ENCODE data around the gene ARL15.
"Not testable (repeated sequence)": the region's sequence is repeated elsewhere in the genome, so short reads cannot be mapped to it uniquely, and the experiment has no call there.

The ARL15 gene

GRCh38 chr5:53982319-53982718 is 328.1 kb downstream of the ARL15 start:
- not testable (repeated sequence) for H3K14ac ChIP-seq (ENCODE audit: low read length); H2BK12ac ChIP-seq (ENCODE audit: low read length); H2BK5ac ChIP-seq (ENCODE audit: low read length); H3K4me3 ChIP-seq (ENCODE audit: low read length in 2 of 2); H3K27me3 ChIP-seq (ENCODE audit: control insufficient read depth in 3 of 3, insufficient read depth in 3 of 3, low read depth in 1 of 3, low read length in 3 of 3); H2BK15ac ChIP-seq (ENCODE audit: low read length); H4K91ac ChIP-seq (ENCODE audit: low read depth, low read length, poor library complexity); H3K36me3 ChIP-seq (replicated peaks in 1 of 2; ENCODE audit: control insufficient read depth in 2 of 2, insufficient read depth in 2 of 2, low read length in 2 of 2); H3K9me3 ChIP-seq (replicated peaks in 1 of 2; ENCODE audit: control insufficient read depth in 2 of 2, insufficient read depth in 1 of 2, low read depth in 1 of 2, low read length in 2 of 2); H3K27ac ChIP-seq (replicated peaks; ENCODE audit: low read length); H2AFZ ChIP-seq (ENCODE audit: low read length); DNase-seq (ENCODE audit: low spot score); H3K4ac ChIP-seq (ENCODE audit: low read length); H3K9ac ChIP-seq (ENCODE audit: low read depth, low read length, poor library complexity); H3K23ac ChIP-seq (ENCODE audit: low read depth, low read length, poor library complexity); H3K4me2 ChIP-seq (ENCODE audit: insufficient read depth, low read length, poor library complexity, severe bottlenecking); H3K18ac ChIP-seq (ENCODE audit: low read length); H4K8ac ChIP-seq (ENCODE audit: low read depth, low read length); H2BK120ac ChIP-seq (ENCODE audit: low read depth, low read length); H3K4me1 ChIP-seq (ENCODE audit: control insufficient read depth in 2 of 2, insufficient read depth in 1 of 2, low read depth in 1 of 2, low read length in 2 of 2); H3K79me1 ChIP-seq (ENCODE audit: low read depth, low read length); H2AK5ac ChIP-seq (ENCODE audit: low read depth, low read length)
- WGBS, 2 donors (ENCODE audit: extremely low coverage in 2 of 2, insufficient read length in 2 of 2, insufficient replicate concordance in 1 of 2): no CpG with 5 or more reads among the region's 2 CpGs

- Histone ChIP-seq H2AK5ac (ENCODE audit: low read depth, low read length) (no peak overlapping the region), H3K9ac (ENCODE audit: low read depth, low read length, poor library complexity) (no peak overlapping the region), H2BK120ac (ENCODE audit: low read depth, low read length) (no peak overlapping the region), H3K27me3 (ENCODE audit: control insufficient read depth in 3 of 3, insufficient read depth in 3 of 3, low read depth in 1 of 3, low read length in 3 of 3) (no peaks in the 10 kb centered on the region), H3K4me2 (ENCODE audit: insufficient read depth, low read length, poor library complexity, severe bottlenecking) (no peak overlapping the region), H3K27ac (replicated peaks; ENCODE audit: low read length) (no peak overlapping the region), H3K23ac (ENCODE audit: low read depth, low read length, poor library complexity) (no peak overlapping the region), H4K8ac (ENCODE audit: low read depth, low read length) (no peak overlapping the region), H3K18ac (ENCODE audit: low read length) (no peak overlapping the region), H2BK5ac (ENCODE audit: low read length) (no peak overlapping the region), H2BK15ac (ENCODE audit: low read length) (no peak overlapping the region), H4K91ac (ENCODE audit: low read depth, low read length, poor library complexity) (no peak overlapping the region), H3K14ac (ENCODE audit: low read length) (no peak overlapping the region), H3K4ac (ENCODE audit: low read length) (no peak overlapping the region), H3K4me1 (ENCODE audit: control insufficient read depth in 2 of 2, insufficient read depth in 1 of 2, low read depth in 1 of 2, low read length in 2 of 2) (peaks cover 0 to 2% of the 10 kb centered on the region in 2 donors), H3K9me3 (replicated peaks in 1 of 2; ENCODE audit: control insufficient read depth in 2 of 2, insufficient read depth in 1 of 2, low read depth in 1 of 2, low read length in 2 of 2) (no peaks in the 10 kb centered on the region), H3K4me3 (ENCODE audit: low read length in 2 of 2) (no peak overlapping the region), H3K79me1 (ENCODE audit: low read depth, low read length) (no peaks in the 10 kb centered on the region), H2BK12ac (ENCODE audit: low read length) (no peak overlapping the region), H2AFZ (ENCODE audit: low read length) (no peak overlapping the region), H3K36me3 (replicated peaks in 1 of 2; ENCODE audit: control insufficient read depth in 2 of 2, insufficient read depth in 2 of 2, low read length in 2 of 2) (no peaks in the 10 kb centered on the region)
- no peak for DNase-seq (ENCODE audit: low spot score)
These were observed 330.3 kb downstream of the ARL15 start for GRCh38 chr5:53980061-53980460.

GRCh38 chr5:53974021-53974420 is 336.4 kb downstream of the ARL15 start:
- Histone ChIP-seq H3K4me1 (ENCODE audit: control insufficient read depth in 2 of 2, insufficient read depth in 1 of 2, low read depth in 1 of 2, low read length in 2 of 2) (no peaks in the 10 kb centered on the region), H4K91ac (ENCODE audit: low read depth, low read length, poor library complexity) (no peak overlapping the region), H3K9me3 (replicated peaks in 1 of 2; ENCODE audit: control insufficient read depth in 2 of 2, insufficient read depth in 1 of 2, low read depth in 1 of 2, low read length in 2 of 2) (no peaks in the 10 kb centered on the region), H4K8ac (ENCODE audit: low read depth, low read length) (no peak overlapping the region), H3K4ac (ENCODE audit: low read length) (no peak overlapping the region), H3K14ac (ENCODE audit: low read length) (no peak overlapping the region), H3K18ac (ENCODE audit: low read length) (no peak overlapping the region), H3K9ac (ENCODE audit: low read depth, low read length, poor library complexity) (no peak overlapping the region), H3K27me3 (ENCODE audit: control insufficient read depth in 3 of 3, insufficient read depth in 3 of 3, low read depth in 1 of 3, low read length in 3 of 3) (no peaks in the 10 kb centered on the region), H2BK120ac (ENCODE audit: low read depth, low read length) (no peak overlapping the region), H3K36me3 (replicated peaks in 1 of 2; ENCODE audit: control insufficient read depth in 2 of 2, insufficient read depth in 2 of 2, low read length in 2 of 2) (no peaks in the 10 kb centered on the region), H2AK5ac (ENCODE audit: low read depth, low read length) (no peak overlapping the region), H2BK5ac (ENCODE audit: low read length) (no peak overlapping the region), H2BK15ac (ENCODE audit: low read length) (no peak overlapping the region), H3K4me2 (ENCODE audit: insufficient read depth, low read length, poor library complexity, severe bottlenecking) (no peak overlapping the region), H2BK12ac (ENCODE audit: low read length) (no peak overlapping the region), H3K23ac (ENCODE audit: low read depth, low read length, poor library complexity) (no peak overlapping the region), H2AFZ (ENCODE audit: low read length) (no peak overlapping the region), H3K4me3 (ENCODE audit: low read length in 2 of 2) (no peak overlapping the region), H3K27ac (replicated peaks; ENCODE audit: low read length) (no peak overlapping the region), H3K79me1 (ENCODE audit: low read depth, low read length) (no peaks in the 10 kb centered on the region)
- DNase-seq (ENCODE audit: low spot score): no peak
- WGBS, 2 donors (ENCODE audit: extremely low coverage in 2 of 2, insufficient read length in 2 of 2, insufficient replicate concordance in 1 of 2): no CpG with 5 or more reads among the region's 1 CpG

- H3K36me3 ChIP-seq (replicated peaks in 1 of 2; ENCODE audit: control insufficient read depth in 2 of 2, insufficient read depth in 2 of 2, low read length in 2 of 2): no peaks in the 10 kb centered on the region
- no peak overlapping the region for H2BK15ac ChIP-seq (ENCODE audit: low read length)
- H4K91ac ChIP-seq (ENCODE audit: low read depth, low read length, poor library complexity): no peak overlapping the region
- no peaks in the 10 kb centered on the region for H3K27me3 ChIP-seq (ENCODE audit: control insufficient read depth in 3 of 3, insufficient read depth in 3 of 3, low read depth in 1 of 3, low read length in 3 of 3)
- H2BK120ac ChIP-seq (ENCODE audit: low read depth, low read length): no peak overlapping the region
- H3K14ac ChIP-seq (ENCODE audit: low read length): no peak overlapping the region
- H3K4me2 ChIP-seq (ENCODE audit: insufficient read depth, low read length, poor library complexity, severe bottlenecking): no peak overlapping the region
- no peak overlapping the region for H4K8ac ChIP-seq (ENCODE audit: low read depth, low read length)
- no peak overlapping the region for H3K9ac ChIP-seq (ENCODE audit: low read depth, low read length, poor library complexity)
- no peaks in the 10 kb centered on the region for H3K4me1 ChIP-seq (ENCODE audit: control insufficient read depth in 2 of 2, insufficient read depth in 1 of 2, low read depth in 1 of 2, low read length in 2 of 2)
- H3K23ac ChIP-seq (ENCODE audit: low read depth, low read length, poor library complexity): no peak overlapping the region
- no peak overlapping the region for H2AK5ac ChIP-seq (ENCODE audit: low read depth, low read length)
- H3K4me3 ChIP-seq (ENCODE audit: low read length in 2 of 2): no peak overlapping the region
- no peak overlapping the region for H2BK5ac ChIP-seq (ENCODE audit: low read length)
- H3K27ac ChIP-seq (replicated peaks; ENCODE audit: low read length): no peak overlapping the region
- H2BK12ac ChIP-seq (ENCODE audit: low read length): no peak overlapping the region
- no peaks in the 10 kb centered on the region for H3K9me3 ChIP-seq (replicated peaks in 1 of 2; ENCODE audit: control insufficient read depth in 2 of 2, insufficient read depth in 1 of 2, low read depth in 1 of 2, low read length in 2 of 2)
- no peak overlapping the region for H3K18ac ChIP-seq (ENCODE audit: low read length)
- no peaks in the 10 kb centered on the region for H3K79me1 ChIP-seq (ENCODE audit: low read depth, low read length)
- H2AFZ ChIP-seq (ENCODE audit: low read length): no peak overlapping the region
- WGBS, 2 donors (ENCODE audit: extremely low coverage in 2 of 2, insufficient read length in 2 of 2, insufficient replicate concordance in 1 of 2): no CpG with 5 or more reads among the region's 4 CpGs
- H3K4ac ChIP-seq (ENCODE audit: low read length): no peak overlapping the region
- DNase-seq (ENCODE audit: low spot score): no peak
These were observed 338.1 kb downstream of the ARL15 start for GRCh38 chr5:53972314-53972713.

Data from neuronal stem cell (in vitro differentiated cells).